ENCODE measurements around the gene MRS2. TPM values are rescaled to one million over a fixed set of nuclear protein-coding genes. Genes with fewer than 3 reads are reported as not detected.
"Not testable (repeated sequence)": the region's sequence is repeated elsewhere in the genome, so short reads cannot be mapped to it uniquely, and the experiment has no call there.

Gene MRS2
- polyA plus RNA-seq, 2 of the 4 experiments (the other 2 are of a cell fraction): 21.8 to 24.8 TPM

GRCh38 chr6:24394780-24395437 lies 7.8 kb upstream of the MRS2 start:
- ChIA-PET CTCF (interaction anchor here (1.1 to 2.6 kb wide), 3 partner anchors 35 to 112 kb away, joined by 3 to 13 read pairs (median 5); no protein-coding TSS in a partner anchor), POLR2A (no interaction called here)
- 0 out of 3 replicates have a peak, but pooled peaks cover 4% of the 10 kb centered on the region for H3K4me1 ChIP-seq
- TF ChIP-seq HES2 (IDR thresholded peaks at IDR 0.05): no peak
- TF ChIP-seq ZSCAN20 (CRISPR knock-in tag; IDR thresholded peaks at IDR 0.05): no peak
- TF ChIP-seq MAZ (IDR thresholded peaks at IDR 0.05; ENCODE audit: borderline replicate concordance, low read depth, low read length): no peak
- no peak for TF ChIP-seq SREBF2 (IDR thresholded peaks at IDR 0.05)
- TF ChIP-seq MAFK (IDR thresholded peaks at IDR 0.05; ENCODE audit: partially characterized antibody): no peak
- TF ChIP-seq RARB (CRISPR knock-in tag; IDR thresholded peaks at IDR 0.05): no peak
- TF ChIP-seq BHLHE40 (IDR thresholded peaks at IDR 0.05; ENCODE audit: low read depth, low read length): no peak
- TF ChIP-seq NPAS2 (CRISPR knock-in tag; IDR thresholded peaks at IDR 0.05; ENCODE audit: borderline replicate concordance): no peak
- no peak for TF ChIP-seq CHD2 (IDR thresholded peaks at IDR 0.05; ENCODE audit: low read length, partially characterized antibody)
- peak overlapping the region in 1 of 2 experiments; percentile 35; a peak in 1 of 6 replicates for H3K27ac ChIP-seq
- FAIRE-seq: no peak
- DNase-seq (ENCODE audit: low read depth in 1 of 2, low spot score in 1 of 2): no peak
- H3K4me2 ChIP-seq: no peak overlapping the region
- no peak overlapping the region for H3K4me3 ChIP-seq
- H3K9me3 ChIP-seq: peaks cover 10% of the 10 kb centered on the region
- ATAC-seq: peak in 1 of 2 experiments; percentile 54; a peak in 2 of 6 replicates
- 53% methylated on average over 4 of the region's 4 CpGs for WGBS (ENCODE audit: missing lambda C conversion rate)

GRCh38 chr6:24396824-24397223 lies 5.9 kb upstream of the MRS2 start:
- DNase-seq (ENCODE audit: low read depth in 1 of 2, low spot score in 1 of 2): no peak
- Histone ChIP-seq H3K4me2 (no peak overlapping the region), H3K4me1 (0 out of 3 replicates have a peak, but pooled peaks cover 4% of the 10 kb centered on the region), H3K4me3 (no peak overlapping the region), H3K27ac (no peak overlapping the region), H3K9me3 (peaks cover 10% of the 10 kb centered on the region)
- no peak for FAIRE-seq
- CTCF ChIA-PET: interaction anchor here (1.9 to 2.6 kb wide), 2 partner anchors 37 to 114 kb away, joined by 5 to 13 read pairs; no protein-coding TSS in a partner anchor
- WGBS (ENCODE audit: missing lambda C conversion rate): 38% methylated on average over 1 of the region's 1 CpG
- TF ChIP-seq POLR2AphosphoS2 (conservative IDR thresholded peaks at IDR 0.05; ENCODE audit: low read length): no peak
- TF ChIP-seq JUNB (IDR thresholded peaks at IDR 0.05): no peak
- TF ChIP-seq KDM1A (IDR thresholded peaks at IDR 0.05; ENCODE audit: low read depth): no peak
- no peak for TF ChIP-seq BCL3 (IDR thresholded peaks at IDR 0.05)
- TF ChIP-seq NFE2L2 (conservative IDR thresholded peaks at IDR 0.05; ENCODE audit: low read length): no peak
- no peak for TF ChIP-seq MAFK (IDR thresholded peaks at IDR 0.05; ENCODE audit: partially characterized antibody)
- no peak for TF ChIP-seq NR3C1 (IDR thresholded peaks at IDR 0.05)
- POLR2A ChIA-PET: no interaction called here
- no peak for ATAC-seq

- ATAC-seq: no peak
- POLR2A ChIA-PET: no interaction called here
- no peak for TF ChIP-seq EHF (CRISPR knock-in tag; IDR thresholded peaks at IDR 0.05)
- no peak for TF ChIP-seq NPAS2 (CRISPR knock-in tag; IDR thresholded peaks at IDR 0.05; ENCODE audit: borderline replicate concordance)
- no peak for TF ChIP-seq SREBF2 (IDR thresholded peaks at IDR 0.05)
- TF ChIP-seq POLR2A (IDR thresholded peaks at IDR 0.05; ENCODE audit: low read length): no peak
- TF ChIP-seq NR3C1 (IDR thresholded peaks at IDR 0.05): no peak
- TF ChIP-seq HDAC2 (IDR thresholded peaks at IDR 0.05): no peak
- no peak for TF ChIP-seq USF2 (IDR thresholded peaks at IDR 0.05)
Observed at GRCh38 chr6:24397631-24398030, 5.1 kb upstream of the MRS2 start.

GRCh38 chr6:24400045-24401039 lies 2.4 kb upstream of the MRS2 start:
- POLR2A ChIA-PET; DNase-seq (ENCODE audit: low read depth in 1 of 2, low spot score in 1 of 2); H3K27ac ChIP-seq; FAIRE-seq; H3K4me3 ChIP-seq; H3K4me2 ChIP-seq; ATAC-seq: not testable (repeated sequence)
- CTCF ChIA-PET: interaction anchor here (0.6 kb wide), 1 partner anchor 36 kb away, joined by 3 read pairs; no protein-coding TSS in a partner anchor
- H3K4me1 ChIP-seq: peaks cover 17% of the 10 kb centered on the region
- H3K9me3 ChIP-seq: peaks cover 10% of the 10 kb centered on the region
- WGBS (ENCODE audit: missing lambda C conversion rate): 61% methylated on average over 17 of the region's 17 CpGs

More at GRCh38 chr6:24397631-24398030, 5.1 kb upstream of the MRS2 start:
- Histone ChIP-seq H3K4me2 (no peak overlapping the region), H3K27ac (no peak overlapping the region), H3K9me3 (peaks cover 10% of the 10 kb centered on the region), H3K4me1 (0 out of 3 replicates have a peak, but pooled peaks cover 4% of the 10 kb centered on the region), H3K4me3 (no peak overlapping the region)
- WGBS (ENCODE audit: missing lambda C conversion rate): 4% methylated on average over 1 of the region's 1 CpG
- DNase-seq (ENCODE audit: low read depth in 1 of 2, low spot score in 1 of 2): no peak
- no peak for FAIRE-seq
- CTCF ChIA-PET: interaction anchor here (0.7 to 2.6 kb wide), 3 partner anchors 8 to 115 kb away, joined by 3 to 13 read pairs (median 3); no protein-coding TSS in a partner anchor

Data from A549 (cell line).